Neutrophil (primary cell): ENCODE data around the gene EVA1C.
"Not testable (repeated sequence)": the region's sequence is repeated elsewhere in the genome, so short reads cannot be mapped to it uniquely, and the experiment has no call there.

Source experiments
- H3K27ac ChIP-seq: fragments of 200-600 bp; sonication (generic); 2 replicates; pipeline ENCODE4 v1.5.1; 2016; ENCODE audit warnings: mild to moderate bottlenecking, moderate library complexity
- H3K27me3 ChIP-seq: fragments of 200-600 bp; sonication (generic); 2 replicates; pipeline ENCODE4 v1.6.0; 2016; ENCODE audit warnings: mild to moderate bottlenecking
- H3K36me3 ChIP-seq: fragments of 200-600 bp; sonication (generic); 2 replicates; pipeline ENCODE4 v1.5.1; 2017
- H3K4me1 ChIP-seq, 2 experiments: fragments of 200-600 bp in 1 of 2; sonication (generic) in 1 of 2; 1 replicate in 1 of 2; 2 replicates in 1 of 2; pipeline versions ENCODE4 v1.5.1 to v1.6.1; 2013 to 2016; ENCODE audit warnings: low read depth in 1 of 2, low read length in 1 of 2, mild to moderate bottlenecking in 1 of 2, moderate library complexity in 1 of 2; ENCODE audit not compliant: control insufficient read depth in 1 of 2, insufficient read depth in 1 of 2
- H3K4me3 ChIP-seq, 2 experiments: fragments of 200-600 bp in 1 of 2; sonication (generic) in 1 of 2; 1 replicate in 1 of 2; 2 replicates in 1 of 2; pipeline ENCODE4 v1.5.1; 2013 to 2016; ENCODE audit warnings: low read depth in 1 of 2, low read length in 1 of 2, mild to moderate bottlenecking in 1 of 2, moderate library complexity in 1 of 2
- H3K9me3 ChIP-seq: fragments of 200-600 bp; sonication (generic); 2 replicates; pipeline ENCODE4 v1.5.1; 2016
- TF ChIP-seq, protein P1 (sequence below): fragments of 200-600 bp; sonication (generic); IDR thresholded peaks from 2 replicates; pipeline ENCODE4 v1.5.1; 2016; ENCODE audit warnings: antibody characterized with exemption

The EVA1C gene

DNA sequence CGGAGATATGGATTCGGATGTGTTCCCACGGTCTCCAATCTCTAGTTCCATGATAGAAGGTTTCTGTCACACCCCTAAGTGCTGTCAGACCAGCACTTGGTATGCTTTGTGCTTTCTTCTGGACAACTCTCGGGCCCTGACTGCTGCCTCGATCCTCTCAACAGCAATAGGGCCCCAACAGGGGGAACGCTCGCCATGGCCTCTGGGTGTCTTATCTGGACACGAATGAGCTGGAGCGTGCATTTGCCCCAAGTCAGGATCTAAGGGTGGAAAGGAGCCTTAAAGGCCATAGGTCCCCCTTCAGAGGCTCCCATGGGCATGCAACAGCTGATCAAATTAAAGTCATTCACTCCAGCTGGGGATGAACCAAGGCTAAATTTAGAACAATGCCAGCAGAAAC lies 96.1 kb downstream of the EVA1C start:
- no peaks in the 10 kb centered on the region for H3K9me3 ChIP-seq
- no peak overlapping the region for H3K27ac ChIP-seq
- H3K4me1 ChIP-seq = no peaks in the 10 kb centered on the region
- no peaks in the 10 kb centered on the region for H3K36me3 ChIP-seq
- no peak overlapping the region for H3K4me3 ChIP-seq
- TF ChIP-seq, protein P1, sequence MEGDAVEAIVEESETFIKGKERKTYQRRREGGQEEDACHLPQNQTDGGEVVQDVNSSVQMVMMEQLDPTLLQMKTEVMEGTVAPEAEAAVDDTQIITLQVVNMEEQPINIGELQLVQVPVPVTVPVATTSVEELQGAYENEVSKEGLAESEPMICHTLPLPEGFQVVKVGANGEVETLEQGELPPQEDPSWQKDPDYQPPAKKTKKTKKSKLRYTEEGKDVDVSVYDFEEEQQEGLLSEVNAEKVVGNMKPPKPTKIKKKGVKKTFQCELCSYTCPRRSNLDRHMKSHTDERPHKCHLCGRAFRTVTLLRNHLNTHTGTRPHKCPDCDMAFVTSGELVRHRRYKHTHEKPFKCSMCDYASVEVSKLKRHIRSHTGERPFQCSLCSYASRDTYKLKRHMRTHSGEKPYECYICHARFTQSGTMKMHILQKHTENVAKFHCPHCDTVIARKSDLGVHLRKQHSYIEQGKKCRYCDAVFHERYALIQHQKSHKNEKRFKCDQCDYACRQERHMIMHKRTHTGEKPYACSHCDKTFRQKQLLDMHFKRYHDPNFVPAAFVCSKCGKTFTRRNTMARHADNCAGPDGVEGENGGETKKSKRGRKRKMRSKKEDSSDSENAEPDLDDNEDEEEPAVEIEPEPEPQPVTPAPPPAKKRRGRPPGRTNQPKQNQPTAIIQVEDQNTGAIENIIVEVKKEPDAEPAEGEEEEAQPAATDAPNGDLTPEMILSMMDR = no peak
- no peaks in the 10 kb centered on the region for H3K27me3 ChIP-seq

DNA sequence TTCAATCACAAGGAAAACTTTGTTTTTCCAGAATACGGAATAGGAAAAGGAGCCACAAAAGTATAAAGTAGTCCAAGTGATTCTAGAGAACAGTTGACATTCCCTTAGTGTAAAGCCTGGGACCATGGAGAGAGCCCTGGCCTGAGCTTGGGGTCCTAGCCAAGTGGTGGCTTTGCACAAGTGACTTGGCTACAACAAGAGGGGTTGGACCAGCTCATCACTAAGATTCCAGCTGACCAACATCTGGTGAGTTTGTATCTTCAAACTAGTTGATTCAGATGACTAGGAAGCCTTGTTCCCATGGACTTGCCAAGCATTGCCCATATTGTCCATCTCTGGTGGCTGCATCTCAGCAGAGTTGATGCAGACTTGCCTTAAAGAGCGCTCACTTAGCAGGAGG lies 96.5 kb downstream of the EVA1C start:
- not testable (repeated sequence) for H3K9me3 ChIP-seq, H3K4me1 ChIP-seq, H3K36me3 ChIP-seq, H3K27ac ChIP-seq, H3K4me3 ChIP-seq, H3K27me3 ChIP-seq

DNA sequence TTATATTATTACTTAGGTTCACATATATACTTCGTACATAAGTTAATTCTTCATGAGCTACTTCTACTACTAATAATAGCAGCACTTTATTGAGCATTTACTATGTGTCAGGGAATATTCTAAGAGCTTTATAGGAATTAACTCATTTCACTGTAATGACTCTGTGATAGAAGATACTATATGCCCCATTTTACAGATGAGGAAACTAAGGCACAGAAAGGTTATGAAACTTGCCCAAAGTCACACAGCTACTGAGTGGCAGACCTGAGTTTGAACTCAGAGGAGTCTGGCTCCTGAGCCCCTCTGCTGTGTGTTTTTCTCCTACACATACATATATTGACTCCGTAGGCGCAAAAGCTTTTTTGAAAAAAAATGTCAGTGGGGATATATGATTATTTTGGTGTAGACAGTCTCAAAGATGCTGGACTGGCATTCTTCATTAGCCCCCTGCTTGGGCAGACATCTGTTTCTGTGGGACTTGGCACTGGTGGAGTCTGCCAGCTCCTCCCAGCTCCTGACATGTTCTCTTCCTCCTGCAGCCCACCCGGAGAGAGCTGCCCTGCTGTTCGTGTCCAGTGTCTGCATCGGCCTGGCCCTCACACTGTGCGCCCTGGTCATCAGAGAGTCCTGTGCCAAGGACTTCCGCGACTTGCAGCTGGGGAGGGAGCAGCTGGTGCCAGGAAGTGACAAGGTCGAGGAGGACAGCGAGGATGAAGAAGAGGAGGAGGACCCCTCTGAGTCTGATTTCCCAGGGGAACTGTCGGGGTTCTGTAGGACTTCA lies 102.0 kb downstream of the EVA1C start:
- Histone ChIP-seq H3K27ac (no peak overlapping the region), H3K27me3 (no peaks in the 10 kb centered on the region), H3K4me3 (no peak overlapping the region), H3K9me3 (no peaks in the 10 kb centered on the region), H3K36me3 (no peaks in the 10 kb centered on the region), H3K4me1 (no peaks in the 10 kb centered on the region)
- TF ChIP-seq, protein P1 = no peak

DNA sequence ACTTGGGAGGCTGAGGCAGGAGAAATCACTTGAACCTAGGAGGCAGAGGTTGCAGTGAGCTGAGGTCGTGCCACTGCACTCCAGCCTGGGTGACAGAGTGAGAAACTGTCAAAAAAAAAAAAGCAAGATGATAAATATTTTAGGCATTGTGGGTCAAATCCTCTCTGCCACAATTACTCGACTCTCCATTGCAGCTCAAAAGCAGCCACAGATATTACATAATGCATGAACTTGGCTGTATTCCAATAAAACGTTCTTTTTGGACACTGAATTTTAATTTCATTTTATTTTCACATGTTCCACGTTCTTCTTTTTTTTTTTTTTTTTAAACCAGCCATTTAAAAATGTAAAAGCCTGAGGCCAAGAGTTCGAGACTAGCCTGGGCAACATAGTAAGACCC lies 103.4 kb downstream of the EVA1C start:
- no peaks in the 10 kb centered on the region for H3K4me1 ChIP-seq
- no peak overlapping the region for H3K27ac ChIP-seq
- no peak overlapping the region for H3K4me3 ChIP-seq
- TF ChIP-seq, protein P1 = no peak
- no peaks in the 10 kb centered on the region for H3K9me3 ChIP-seq
- H3K27me3 ChIP-seq = no peaks in the 10 kb centered on the region
- no peaks in the 10 kb centered on the region for H3K36me3 ChIP-seq

GRCh38 chr21:32516756-32517649 lies 104.5 kb downstream of the EVA1C start:
- TF ChIP-seq, protein P1 = no peak
- Histone ChIP-seq H3K27ac (no peak overlapping the region), H3K4me3 (no peak overlapping the region), H3K27me3 (no peaks in the 10 kb centered on the region), H3K9me3 (no peaks in the 10 kb centered on the region), H3K36me3 (no peaks in the 10 kb centered on the region), H3K4me1 (no peaks in the 10 kb centered on the region)
